SK-N-SH (cell line): Measurements from ENCODE around the gene CARS2. TPM values are rescaled to one million over a fixed set of nuclear protein-coding genes. Genes with fewer than 3 reads are reported as not detected.

ENCODE experiments used
- CTCF ChIA-PET: fragments of 300-600, 350-600 bp; formaldehyde crosslinking; extraction: SDS; loops from one replicate; lab custom pipeline; 2021; lab: Yijun Ruan, JAX
- POLR2A ChIA-PET: fragments of 350-600 bp; sonication (Branson Sonifier 250); formaldehyde crosslinking; extraction: SDS; loops from one replicate; lab custom pipeline; 2020; ENCODE audit warnings: antibody characterized with exemption, inconsistent platforms; lab: Yijun Ruan, JAX
- DNase-seq: peaks from one replicate; pipeline ENCODE4 v3.0.0; 2012
- H2AFZ ChIP-seq: fragments of 200-600 bp; sonication (generic); 2 replicates; pipeline ENCODE4 v1.8.1; 2016; ENCODE audit warnings: antibody characterized with exemption, mild to moderate bottlenecking, low read depth
- H3F3A ChIP-seq: fragments of 200-600 bp; sonication (generic); replicated peaks from 2 replicates; pipeline ENCODE3; 2016; ENCODE audit warnings: antibody characterized with exemption, mild to moderate bottlenecking; ENCODE audit not compliant: insufficient read depth
- H3K27ac ChIP-seq, 2 experiments: fragments of 200-500 bp in 1 of 2; fragments of 200-600 bp in 1 of 2; sonication (Bioruptor generic) in 1 of 2; sonication (generic), shearing (Covaris generic) in 1 of 2; 2 replicates each; pipeline versions ENCODE4 v1.5.1 to v1.6.1; 2014 to 2016; ENCODE audit warnings: low read depth in 2 of 2, inconsistent platforms in 1 of 2, low read length in 1 of 2, mild to moderate bottlenecking in 1 of 2, mixed read lengths in 1 of 2
- H3K27me3 ChIP-seq: fragments of 200-600 bp; sonication (generic), shearing (Covaris generic); 2 replicates; pipeline ENCODE4 v1.6.1; 2016; ENCODE audit warnings: mixed run types; ENCODE audit not compliant: insufficient read depth
- H3K36me3 ChIP-seq, 2 experiments: fragments of 200-500 bp in 1 of 2; fragments of 200-600 bp in 1 of 2; sonication (Bioruptor generic) in 1 of 2; sonication (generic) in 1 of 2; replicated peaks in 1 of 2; 2 replicates each; pipeline versions ENCODE3 to v1.5.1; 2014 to 2016; ENCODE audit warnings: low read length in 1 of 2, mild to moderate bottlenecking in 1 of 2; ENCODE audit not compliant: insufficient read depth in 2 of 2, control insufficient read depth in 1 of 2
- H3K4me1 ChIP-seq, 2 experiments: fragments of 200-500 bp in 1 of 2; fragments of 200-600 bp in 1 of 2; sonication (Bioruptor generic) in 1 of 2; sonication (generic), shearing (Covaris generic) in 1 of 2; 2 replicates each; pipeline versions ENCODE4 v1.5.1 to v1.6.1; 2014 to 2016; ENCODE audit warnings: low read depth in 1 of 2, low read length in 1 of 2, mixed run types in 1 of 2; ENCODE audit not compliant: insufficient read depth in 2 of 2, control insufficient read depth in 1 of 2
- H3K4me2 ChIP-seq: fragments of 200-600 bp; sonication (generic), shearing (Covaris generic); 2 replicates; pipeline ENCODE4 v1.6.1; 2017; ENCODE audit warnings: mixed run types
- H3K4me3 ChIP-seq, 2 experiments: fragments of 200-500 bp in 1 of 2; fragments of 200-600 bp in 1 of 2; sonication (Bioruptor generic) in 1 of 2; sonication (generic), shearing (Covaris generic) in 1 of 2; 2 replicates each; pipeline versions ENCODE4 v1.5.1 to v1.8.1; 2014 to 2016; ENCODE audit warnings: low read depth in 2 of 2, inconsistent platforms in 1 of 2, low read length in 1 of 2, mild to moderate bottlenecking in 1 of 2, mixed read lengths in 1 of 2, moderate library complexity in 1 of 2
- H3K79me2 ChIP-seq: fragments of 200-600 bp; sonication (generic); 2 replicates; pipeline ENCODE4 v1.8.1; 2017; ENCODE audit warnings: mild to moderate bottlenecking; ENCODE audit not compliant: insufficient read depth
- H3K9ac ChIP-seq: fragments of 200-600 bp; sonication (generic); 2 replicates; pipeline ENCODE4 v1.6.1; 2017; ENCODE audit warnings: mixed run types
- H3K9me2 ChIP-seq: fragments of 200-600 bp; sonication (generic); 2 replicates; pipeline ENCODE4 v1.6.1; 2017; ENCODE audit warnings: mixed run types
- H3K9me3 ChIP-seq: fragments of 200-600 bp; sonication (generic); 2 replicates; pipeline ENCODE4 v1.6.1; 2017; ENCODE audit warnings: mixed run types, mild to moderate bottlenecking, moderate library complexity
- H4K20me1 ChIP-seq: fragments of 200-600 bp; sonication (generic); 2 replicates; pipeline ENCODE4 v1.6.1; 2017; ENCODE audit warnings: mild to moderate bottlenecking, mixed run types; ENCODE audit not compliant: insufficient read depth
- CHD2 ChIP-seq: fragments of 150-350 bp; IDR thresholded peaks from 2 replicates; pipeline ENCODE4 v1.6.1; 2018; ENCODE audit warnings: low read length; ENCODE audit not compliant: partially characterized antibody
- ELF1 ChIP-seq: IDR thresholded peaks from 2 replicates; pipeline ENCODE4 v1.4.0; 2012
- EZH2phosphoT487 ChIP-seq: fragments of 200-600 bp; sonication (generic); IDR thresholded peaks from 2 replicates; pipeline ENCODE4 v1.6.1; 2017; ENCODE audit warnings: low read depth, mixed run types, mild to moderate bottlenecking, antibody characterized with exemption, moderate library complexity, borderline replicate concordance
- GATA2 ChIP-seq: sonication (generic); formaldehyde crosslinking; IDR thresholded peaks from 2 replicates; pipeline ENCODE4 v1.5.0; 2020; ENCODE audit warnings: mild to moderate bottlenecking, missing genetic modification reagents
- MEF2A ChIP-seq: IDR thresholded peaks from 2 replicates; pipeline ENCODE4 v1.4.0; 2012; ENCODE audit warnings: low read depth, borderline replicate concordance
- PBX3 ChIP-seq: IDR thresholded peaks from 2 replicates; pipeline ENCODE4; 2012
- POLR2AphosphoS5 ChIP-seq: IDR thresholded peaks from 2 replicates; pipeline ENCODE4 v1.6.1; 2012; ENCODE audit warnings: low read depth, low read length
- REST ChIP-seq: IDR thresholded peaks from 2 replicates; pipeline ENCODE4 v1.6.1; 2012; ENCODE audit warnings: mild to moderate bottlenecking, low read depth, low read length, moderate library complexity
- RFX5 ChIP-seq: IDR thresholded peaks from 2 replicates; pipeline ENCODE4 v1.6.1; 2012; ENCODE audit warnings: mild to moderate bottlenecking, improper control_type of control experiment, low read length
- SMC3 ChIP-seq: IDR thresholded peaks from 2 replicates; pipeline ENCODE4 v1.6.1; 2012; ENCODE audit warnings: low read depth, low read length, improper control_type of control experiment
- TAF1 ChIP-seq: IDR thresholded peaks from 2 replicates; pipeline ENCODE4 v1.6.1; 2012; ENCODE audit warnings: low read depth, mild to moderate bottlenecking, low read length, moderate library complexity, borderline replicate concordance
- TCF12 ChIP-seq: IDR thresholded peaks from 2 replicates; pipeline ENCODE4 v1.4.0; 2012
- USF2 ChIP-seq: fragments of 150-350 bp; IDR thresholded peaks from 2 replicates; pipeline ENCODE4 v1.6.1; 2017; ENCODE audit warnings: antibody characterized with exemption, low read length, low read depth, borderline replicate concordance
- WGBS: methylation state at CpG from one replicate; pipeline ENCODE4 v1.1.6; 2017; ENCODE audit warnings: low lambda C conversion rate; 5-methylcytosine and 5-hydroxymethylcytosine counted together
- polyA plus RNA-seq, 3 experiments: library from polyadenylated mRNA; depleted of rRNA; stranded (reverse); fragments of >200 nt; gene quantifications; 2 replicates each; pipeline ENCODE4 v1.2.3, GENCODE V29; 2012

The CARS2 gene
- polyA plus RNA-seq, 1 of the 3 experiments (the other 2 are of a cell fraction): 78.6 TPM

GRCh38 chr13:110687736-110688135 is 18.2 kb downstream of the CARS2 start (continued):
- TF ChIP-seq REST (no peak), RFX5 (no peak), PBX3 (no peak)

GRCh38 chr13:110685305-110686020 is 20.5 kb downstream of the CARS2 start:
- no peak for DNase-seq
- CTCF ChIA-PET: no interaction called here
- Histone ChIP-seq H4K20me1 (no peaks in the 10 kb centered on the region), H3K27ac (no peak overlapping the region), H2AFZ (no peak overlapping the region), H3K27me3 (no peaks in the 10 kb centered on the region), H3K9me3 (no peaks in the 10 kb centered on the region), H3K36me3 (peaks cover 42 to 57% of the 10 kb centered on the region in 2 experiments), H3K4me2 (no peak overlapping the region), H3F3A (peaks cover 4% of the 10 kb centered on the region), H3K79me2 (no peaks in the 10 kb centered on the region; the same call in 1 of the 2 replicates), H3K9me2 (no peaks in the 10 kb centered on the region), H3K4me3 (no peak overlapping the region), H3K4me1 (no peaks in the 10 kb centered on the region), H3K9ac (no peak overlapping the region)
- TF ChIP-seq POLR2AphosphoS5 (no peak), USF2 (no peak), RFX5 (no peak), TAF1 (no peak), EZH2phosphoT487 (no peak), MEF2A (no peak), CHD2 (no peak), ELF1 (no peak), SMC3 (no peak), TCF12 (no peak), GATA2 (no peak)
- POLR2A ChIA-PET: no interaction called here
- 94% methylated on average over 11 of the region's 11 CpGs for WGBS
